ENCODE measurements around the gene EN1.

DNA sequence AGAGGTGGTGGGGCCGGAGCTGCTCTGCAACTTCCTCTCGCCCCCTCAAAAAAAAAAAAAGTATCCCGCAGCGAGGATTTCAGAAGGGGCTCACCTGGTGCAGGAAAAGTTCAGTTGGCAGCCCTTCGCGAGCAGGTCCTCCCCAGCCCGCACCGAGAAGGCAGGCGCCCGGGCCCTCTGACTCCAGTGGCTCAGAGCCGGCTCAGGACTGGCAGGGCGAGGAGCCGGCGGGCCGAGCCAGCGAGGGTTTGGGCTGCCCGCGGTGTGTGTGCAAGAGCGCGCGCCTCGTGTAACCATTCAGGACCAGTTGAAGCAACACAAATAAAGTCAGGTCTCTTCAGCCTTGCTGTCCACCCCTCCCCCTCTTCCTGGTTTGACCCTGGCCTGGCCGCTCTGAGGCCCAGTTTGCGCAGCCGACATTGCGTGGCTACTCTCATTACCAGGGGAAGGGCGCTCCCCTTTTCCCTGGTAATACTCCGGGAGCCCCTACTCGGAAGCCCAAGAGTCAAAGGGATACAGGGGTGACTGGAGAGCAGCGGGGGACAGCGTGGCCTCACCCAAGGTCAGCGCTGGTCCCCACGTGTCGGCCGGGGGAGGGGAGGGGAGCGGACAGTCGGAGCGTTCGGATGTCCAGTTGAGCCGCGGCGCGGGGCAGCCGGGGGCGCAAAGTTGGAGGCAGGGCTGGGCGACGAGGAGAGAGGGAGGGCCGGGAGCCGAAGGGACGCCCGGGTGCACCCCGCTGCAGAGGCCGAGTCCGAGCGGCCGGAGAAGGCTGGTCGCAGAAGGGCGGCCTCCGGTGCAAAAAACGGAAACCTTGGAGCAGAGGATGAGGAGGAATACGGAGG lies 12.3 kb downstream of the EN1 start:
- TF ChIP-seq POLR2A (IDR thresholded peaks at IDR 0.05; ENCODE audit: low read depth, low read length) (no peak), PAX5 (IDR thresholded peaks at IDR 0.05; ENCODE audit: insufficient read depth, low read length, severe bottlenecking) (no peak), SPI1 (IDR thresholded peaks at IDR 0.05; ENCODE audit: low read depth, low read length) (no peak), POLR2AphosphoS5 (IDR thresholded peaks at IDR 0.05; ENCODE audit: low read depth, low read length) (no peak), TAF1 (IDR thresholded peaks at IDR 0.05; ENCODE audit: low read depth, low read length) (no peak), POU2F2 (IDR thresholded peaks at IDR 0.05; ENCODE audit: low read depth, low read length) (no peak)
